NCI-H526 (cell line): Measurements from ENCODE around the gene TCP1.
A peak's percentile ranks its signal among the peaks of the same experiment; 100 is the strongest.
"Not testable (repeated sequence)": the region's sequence is repeated elsewhere in the genome, so short reads cannot be mapped to it uniquely, and the experiment has no call there.

ENCODE experiments used
- DNase-seq, 2 experiments: peaks; one replicate each; lab custom pipeline; 2025; lab: John Stamatoyannopoulos, UW

The TCP1 gene

GRCh38 chr6:159817951-159818739 lies 28.7 kb upstream of the TCP1 start:
- DNase-seq, result no peak

GRCh38 chr6:159816775-159817174 lies 27.4 kb upstream of the TCP1 start:
- DNase-seq, result not testable (repeated sequence)

- no peak for DNase-seq
These were observed 26.0 kb upstream of the TCP1 start for GRCh38 chr6:159815410-159815809.

- no peak for DNase-seq
These were observed 24.4 kb upstream of the TCP1 start for GRCh38 chr6:159813781-159814180.

- DNase-seq, result no peak
These were observed 19.7 kb upstream of the TCP1 start for GRCh38 chr6:159809149-159809548.

- DNase-seq, result no peak
These were observed 19.2 kb upstream of the TCP1 start for GRCh38 chr6:159808647-159809046.

- no peak for DNase-seq
These were observed 17.9 kb upstream of the TCP1 start for GRCh38 chr6:159807150-159807858.

- no peak for DNase-seq
These were observed 16.6 kb upstream of the TCP1 start for GRCh38 chr6:159806021-159806458.

- DNase-seq, result no peak
These were observed 16.1 kb upstream of the TCP1 start for GRCh38 chr6:159805440-159806020.

- no peak for DNase-seq
These were observed 15.1 kb upstream of the TCP1 start for GRCh38 chr6:159804504-159804903.

- DNase-seq, result no peak
These were observed 12.5 kb upstream of the TCP1 start for GRCh38 chr6:159801935-159802334.

GRCh38 chr6:159800141-159800865 lies 10.9 kb upstream of the TCP1 start, which contains the start of gene PNLDC1:
Gene PNLDC1, plus strand, starts transcription at chr6:159800276. Its CDS starts 32 bp downstream, at chr6:159800308.
- DNase-seq, result no peak

- no peak for DNase-seq
These were observed 8.2 kb upstream of the TCP1 start for GRCh38 chr6:159797554-159797953.

- not testable (repeated sequence) for DNase-seq
These were observed 5.6 kb upstream of the TCP1 start for GRCh38 chr6:159794976-159795375.

- DNase-seq, result peak in 1 of 2 experiments; percentile 44
These were observed 1.7 kb upstream of the TCP1 start for GRCh38 chr6:159790956-159791598.

GRCh38 chr6:159790149-159790955 lies 950 bp upstream of the TCP1 start, which contains the start of gene MRPL18:
Gene MRPL18, plus strand, starts transcription at chr6:159790467. Its CDS starts 121 bp downstream, at chr6:159790588.
- DNase-seq, result peak; percentile 97 to 98

GRCh38 chr6:159788753-159789376 lies 537 bp downstream of the TCP1 start:
- peak in 1 of 2 experiments; percentile 33 for DNase-seq

- DNase-seq, result no peak
These were observed 1.1 kb downstream of the TCP1 start for GRCh38 chr6:159788276-159788675.

- no peak for DNase-seq
These were observed 10.8 kb downstream of the TCP1 start for GRCh38 chr6:159778542-159779103.

GRCh38 chr6:159778131-159778530 lies 11.3 kb downstream of the TCP1 start:
- DNase-seq, result no peak
